Gastroesophageal sphincter (tissue), 4 donors: ENCODE data around the gene ZNHIT2. TPM values are rescaled to one million over a fixed set of nuclear protein-coding genes. Genes with fewer than 3 reads are reported as not detected.

Experiments used
- ATAC-seq: fragments of 150-250 bp; one replicate; pipeline ENCODE4 v1.9.1; 2016; ENCODE audit warnings: mild to moderate bottlenecking, moderate library complexity
- H3K27ac ChIP-seq, 4 donors: fragments of 200-600 bp; sonication (generic) in 3 of 4; 1 replicate in 3 of 4; 2 replicates in 1 of 4; pipeline ENCODE4 v1.5.1; 2016 to 2019
- H3K27me3 ChIP-seq: fragments of 200-600 bp; sonication (generic); one replicate; pipeline ENCODE4 v1.5.1; 2019
- H3K36me3 ChIP-seq, 2 donors: fragments of 200-600 bp; sonication (generic); one replicate each; pipeline ENCODE4 v1.5.1; 2019; ENCODE audit warnings: control low read depth in 1 of 2
- H3K4me1 ChIP-seq, 3 donors: fragments of 200-600 bp; sonication (generic); 1 replicate in 2 of 3; 2 replicates in 1 of 3; pipeline ENCODE4 v1.5.1; 2016 to 2019; ENCODE audit warnings: control low read depth in 2 of 3
- H3K4me3 ChIP-seq, 2 donors: fragments of 200-600 bp; sonication (generic); one replicate each; pipeline ENCODE4 v1.5.1; 2019; ENCODE audit warnings: mild to moderate bottlenecking in 1 of 2, moderate library complexity in 1 of 2
- H3K9me3 ChIP-seq, 3 donors: fragments of 200-600 bp; sonication (generic); one replicate each; pipeline ENCODE4 v1.5.1; 2017 to 2019; ENCODE audit warnings: control low read depth in 2 of 3
- CTCF ChIP-seq, 4 experiments: fragments of 200-600 bp in 2 of 4; fragments of 450-650 bp in 2 of 4; sonication (generic) in 1 of 4; IDR thresholded peaks; one replicate each; pipeline ENCODE4 v1.5.1; 2017 to 2019; ENCODE audit warnings: antibody characterized with exemption in 4 of 4, mild to moderate bottlenecking in 2 of 4, moderate library complexity in 2 of 4
- EP300 ChIP-seq: sonication (generic); formaldehyde crosslinking; IDR thresholded peaks from one replicate; pipeline ENCODE4 v1.6.1; 2017; ENCODE audit warnings: antibody characterized with exemption, mild to moderate bottlenecking
- POLR2A ChIP-seq, 2 donors: fragments of 450-650 bp; IDR thresholded peaks; one replicate each; pipeline ENCODE4 v1.6.1; 2017; ENCODE audit warnings: antibody characterized with exemption in 2 of 2, mild to moderate bottlenecking in 2 of 2, moderate library complexity in 1 of 2
- POLR2AphosphoS5 ChIP-seq: sonication (generic); formaldehyde crosslinking; IDR thresholded peaks from one replicate; pipeline ENCODE4 v1.6.1; 2017; ENCODE audit warnings: antibody characterized with exemption
- WGBS, 2 donors: methylation state at CpG; one replicate each; pipeline ENCODE4 v1.1.5; 2018; ENCODE audit warnings: low coverage in 1 of 2; 5-methylcytosine and 5-hydroxymethylcytosine counted together
- total RNA-seq, 4 donors: library from RNA; depleted of rRNA; stranded (reverse); fragments of >200 nt; gene quantifications; one replicate each; pipeline ENCODE4 v1.1.0, GENCODE V29; 2016

ZNHIT2 gene
- total RNA-seq, 4 donors from 2014 or later, result 13.6 to 19.1 (median 15.4) TPM

DNA sequence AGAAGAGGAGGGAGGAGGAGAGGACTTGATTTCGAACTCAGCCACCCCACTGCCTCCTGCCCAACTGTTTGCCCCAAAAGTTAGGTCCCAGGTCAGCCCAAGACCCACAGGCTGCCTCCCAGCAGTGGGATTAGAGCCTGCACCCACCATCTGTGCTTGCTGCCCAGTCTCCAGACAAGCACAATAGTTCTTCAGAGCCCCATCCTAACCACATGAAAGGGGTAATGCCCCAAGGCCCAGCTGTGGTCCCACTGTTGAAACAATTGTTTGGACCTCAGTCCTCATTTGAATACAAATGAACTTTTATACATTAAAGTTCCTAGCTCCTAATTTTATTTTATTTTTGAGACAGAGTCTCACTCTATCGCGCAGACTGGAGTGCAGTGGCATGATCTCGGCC is 26.9 kb downstream of the ZNHIT2 start:
- no peaks in the 10 kb centered on the region for H3K27me3 ChIP-seq
- no peak for ATAC-seq

DNA sequence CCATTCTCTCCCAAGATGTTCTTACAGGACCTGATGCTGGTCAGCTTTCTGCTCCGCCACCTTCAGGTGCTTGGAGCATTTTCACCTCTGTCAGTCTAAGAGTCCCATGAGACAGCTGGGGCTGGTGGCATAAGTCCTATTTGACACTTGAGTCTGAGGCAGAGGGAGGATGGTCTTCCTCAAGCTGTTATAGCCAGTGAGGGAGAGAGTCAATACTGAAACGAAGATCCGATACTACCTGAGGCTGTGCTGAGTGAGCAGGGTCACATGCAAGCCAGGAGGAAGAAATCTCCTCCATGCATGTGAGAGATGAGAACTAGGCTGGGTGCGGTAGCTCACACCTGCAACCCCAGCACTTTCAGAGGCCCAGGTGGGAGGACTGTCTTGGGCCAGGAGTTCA is 27.9 kb downstream of the ZNHIT2 start:
- 95% methylated on average over 3 of the region's 4 CpGs; no CpG with 5 or more reads in 1 of the 2 donors for WGBS, 2 donors
- no peak for ATAC-seq
- H3K36me3 ChIP-seq, result peaks cover 0 to 51% of the 10 kb centered on the region in 2 donors
- no peaks in the 10 kb centered on the region for H3K27me3 ChIP-seq
- no peaks in the 10 kb centered on the region for H3K9me3 ChIP-seq
- TF ChIP-seq CTCF (IDR thresholded peaks at IDR 0.05) (no peak), EP300 (no peak), POLR2A (IDR thresholded peaks at IDR 0.05) (no peak), POLR2AphosphoS5 (no peak)
- H3K4me1 ChIP-seq, result peaks cover 0 to 14% (median 7%) of the 10 kb centered on the region in 3 donors
- H3K27ac ChIP-seq, result no peak overlapping the region
- H3K4me3 ChIP-seq, result no peak overlapping the region

More for the DNA sequence above, 26.9 kb downstream of the ZNHIT2 start:
- TF ChIP-seq POLR2A (IDR thresholded peaks at IDR 0.05) (no peak), POLR2AphosphoS5 (no peak), CTCF (IDR thresholded peaks at IDR 0.05) (no peak), EP300 (no peak)
- 97 to 98% methylated on average over 3 to 4 of the region's 4 CpGs for WGBS, 2 donors
- Histone ChIP-seq H3K27ac (no peak overlapping the region), H3K4me1 (peaks cover 0 to 7% (median under 1%) of the 10 kb centered on the region in 3 donors), H3K36me3 (peaks cover 0 to 44% of the 10 kb centered on the region in 2 donors), H3K9me3 (no peaks in the 10 kb centered on the region), H3K4me3 (no peak overlapping the region)

DNA sequence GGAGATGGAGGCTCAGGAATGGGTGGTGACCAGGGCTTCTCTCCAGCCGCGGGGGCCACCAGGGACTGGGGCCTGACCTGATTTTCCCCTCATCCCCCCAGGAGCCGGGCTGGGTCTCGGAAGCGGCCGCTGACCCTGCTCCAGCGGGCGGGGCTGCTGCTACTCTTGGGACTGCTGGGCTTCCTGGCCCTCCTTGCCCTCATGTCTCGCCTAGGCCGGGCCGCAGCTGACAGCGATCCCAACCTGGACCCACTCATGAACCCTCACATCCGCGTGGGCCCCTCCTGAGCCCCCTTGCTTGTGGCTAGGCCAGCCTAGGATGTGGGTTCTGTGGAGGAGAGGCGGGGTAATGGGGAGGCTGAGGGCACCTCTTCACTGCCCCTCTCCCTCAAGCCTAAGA is 29.7 kb downstream of the ZNHIT2 start:
- WGBS, 2 donors, result no CpG with 5 or more reads among the region's 15 CpGs
- no peaks in the 10 kb centered on the region for H3K27me3 ChIP-seq

GRCh38 chr11:65087216-65087615 is 30.3 kb downstream of the ZNHIT2 start:
- H3K36me3 ChIP-seq, result peaks cover 0 to 51% of the 10 kb centered on the region in 2 donors
- 80% methylated on average over 6 of the region's 11 CpGs; no CpG with 5 or more reads in 1 of the 2 donors for WGBS, 2 donors
- H3K4me1 ChIP-seq, result peaks cover 0 to 24% (median 14%) of the 10 kb centered on the region in 3 donors
- no peak for TF ChIP-seq EP300
- TF ChIP-seq CTCF (IDR thresholded peaks at IDR 0.05), result no peak
- no peak for TF ChIP-seq POLR2AphosphoS5
- TF ChIP-seq POLR2A (IDR thresholded peaks at IDR 0.05), result no peak
- no peaks in the 10 kb centered on the region for H3K9me3 ChIP-seq
- ATAC-seq, result no peak
- H3K4me3 ChIP-seq, result no peak overlapping the region
- no peaks in the 10 kb centered on the region for H3K27me3 ChIP-seq
- H3K27ac ChIP-seq, result no peak overlapping the region

More for the DNA sequence above, 29.7 kb downstream of the ZNHIT2 start:
- no peak for ATAC-seq
- H3K27ac ChIP-seq, result no peak overlapping the region
- H3K36me3 ChIP-seq, result peaks cover 0 to 51% of the 10 kb centered on the region in 2 donors
- peaks cover 0 to 24% (median 14%) of the 10 kb centered on the region in 3 donors for H3K4me1 ChIP-seq
- H3K4me3 ChIP-seq, result no peak overlapping the region
- TF ChIP-seq CTCF (IDR thresholded peaks at IDR 0.05), result no peak
- TF ChIP-seq POLR2AphosphoS5, result no peak
- TF ChIP-seq EP300, result no peak
- TF ChIP-seq POLR2A (IDR thresholded peaks at IDR 0.05), result no peak
- H3K9me3 ChIP-seq, result no peaks in the 10 kb centered on the region

- H3K27ac ChIP-seq, result no peak overlapping the region
- H3K4me1 ChIP-seq, result peaks cover 0 to 24% (median 14%) of the 10 kb centered on the region in 3 donors
- no peak for TF ChIP-seq EP300
- H3K4me3 ChIP-seq, result no peak overlapping the region
- peaks cover 0 to 51% of the 10 kb centered on the region in 2 donors for H3K36me3 ChIP-seq
- WGBS, 2 donors, result 81 to 100% methylated on average over 2 to 3 of the region's 9 CpGs
- no peaks in the 10 kb centered on the region for H3K27me3 ChIP-seq
- no peak for ATAC-seq
- H3K9me3 ChIP-seq, result no peaks in the 10 kb centered on the region
These were observed 30.7 kb downstream of the ZNHIT2 start for GRCh38 chr11:65086809-65087208.
